ENCODE data around the gene GALNT17.

GALNT17 gene

GRCh38 chr7:71466448-71467145, 334.7 kb downstream of the GALNT17 start:
- ChIA-PET CTCF (no interaction called here), POLR2A (ENCODE audit: low non-redundant PET) (no interaction called here)
- no peak for DNase-seq (ENCODE audit: low spot score)
- no peak for TF ChIP-seq CTCF (conservative IDR thresholded peaks at IDR 0.05; ENCODE audit: low read depth)
- no peak overlapping the region for H3K27ac ChIP-seq

GRCh38 chr7:71470326-71470725, 338.4 kb downstream of the GALNT17 start:
- POLR2A ChIA-PET (ENCODE audit: low non-redundant PET) = no interaction called here
- DNase-seq (ENCODE audit: low spot score) = no peak
- no peak for TF ChIP-seq CTCF (conservative IDR thresholded peaks at IDR 0.05; ENCODE audit: low read depth)
- CTCF ChIA-PET = no interaction called here
- no peak overlapping the region for H3K27ac ChIP-seq

- no peak for DNase-seq (ENCODE audit: low spot score)
- ChIA-PET CTCF (no interaction called here), POLR2A (ENCODE audit: low non-redundant PET) (no interaction called here)
- H3K27ac ChIP-seq = no peak overlapping the region
- TF ChIP-seq CTCF (conservative IDR thresholded peaks at IDR 0.05; ENCODE audit: low read depth) = no peak
Observed at GRCh38 chr7:71470830-71471229, 338.9 kb downstream of the GALNT17 start.

- no peak overlapping the region for H3K27ac ChIP-seq
Observed at GRCh38 chr7:71472962-71473361, 341.0 kb downstream of the GALNT17 start.

GRCh38 chr7:71473366-71473967, 341.5 kb downstream of the GALNT17 start:
- H3K27ac ChIP-seq = no peak overlapping the region
- ChIA-PET POLR2A (ENCODE audit: low non-redundant PET) (no interaction called here), CTCF (no interaction called here)
- TF ChIP-seq CTCF (conservative IDR thresholded peaks at IDR 0.05; ENCODE audit: low read depth) = no peak
- no peak for DNase-seq (ENCODE audit: low spot score)

More at GRCh38 chr7:71472962-71473361, 341.0 kb downstream of the GALNT17 start:
- POLR2A ChIA-PET (ENCODE audit: low non-redundant PET) = no interaction called here
- CTCF ChIA-PET = no interaction called here
- TF ChIP-seq CTCF (conservative IDR thresholded peaks at IDR 0.05; ENCODE audit: low read depth) = no peak
- DNase-seq (ENCODE audit: low spot score) = no peak

GRCh38 chr7:71477441-71477840, 345.5 kb downstream of the GALNT17 start:
- ChIA-PET POLR2A (ENCODE audit: low non-redundant PET) (no interaction called here), CTCF (no interaction called here)

More at GRCh38 chr7:71477441-71477840, 345.5 kb downstream of the GALNT17 start:
- H3K27ac ChIP-seq = no peak overlapping the region
- TF ChIP-seq CTCF (conservative IDR thresholded peaks at IDR 0.05; ENCODE audit: low read depth) = no peak
- DNase-seq (ENCODE audit: low spot score) = no peak

Data from RWPE1 (cell line).